Bone marrow (tissue), 2 donors: ENCODE results near the gene OTOS.

ENCODE experiments used
- DNase-seq, 2 donors: peaks; one replicate each; lab custom pipeline; 2025; lab: John Stamatoyannopoulos, UW

The OTOS gene

GRCh38 chr2:240167588-240167880 lies 27.1 kb upstream of the OTOS start:
- DNase-seq, result no peak

DNA sequence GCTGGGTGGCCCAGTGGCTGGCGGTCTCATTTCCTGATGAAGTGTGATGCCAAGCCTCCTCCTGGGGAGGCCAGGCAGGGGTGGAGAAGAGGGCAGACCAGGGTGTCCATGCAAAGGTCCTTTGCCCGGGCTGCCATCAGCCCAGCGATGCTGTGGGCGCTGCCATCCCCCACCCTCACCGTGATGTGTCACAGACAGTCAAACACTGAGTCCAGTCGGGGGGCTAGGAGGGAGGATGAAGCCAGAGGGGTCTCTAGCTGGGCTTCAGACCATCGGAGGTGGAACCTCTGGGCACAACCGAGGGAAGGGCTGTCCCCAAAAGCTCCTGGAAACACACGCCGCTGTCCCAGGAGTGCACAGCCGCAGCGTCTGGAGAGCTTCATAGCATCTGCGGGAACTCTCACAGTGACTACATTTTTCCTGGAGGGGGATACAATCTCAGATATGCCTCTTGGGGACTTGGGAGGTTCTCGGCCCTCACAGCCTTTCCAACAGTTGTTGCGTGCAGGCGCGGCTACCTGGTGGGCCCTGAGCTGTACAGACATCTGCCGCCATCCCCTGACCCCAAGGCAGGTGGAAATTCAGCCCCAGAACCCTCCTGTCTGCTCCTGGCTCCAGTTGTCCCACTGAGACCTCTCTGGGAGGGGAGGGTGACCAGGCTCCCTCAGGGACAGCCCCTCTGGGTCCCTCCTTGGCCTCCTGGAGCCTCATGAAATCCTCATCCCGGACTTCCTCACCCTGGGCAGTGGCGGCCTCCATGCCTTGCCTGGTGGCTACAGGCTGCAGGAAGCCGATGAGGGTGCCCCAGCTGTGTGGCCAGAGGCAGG lies 26.5 kb upstream of the OTOS start:
- DNase-seq, result no peak

GRCh38 chr2:240166191-240166590 lies 25.7 kb upstream of the OTOS start:
- DNase-seq, result no peak

DNA sequence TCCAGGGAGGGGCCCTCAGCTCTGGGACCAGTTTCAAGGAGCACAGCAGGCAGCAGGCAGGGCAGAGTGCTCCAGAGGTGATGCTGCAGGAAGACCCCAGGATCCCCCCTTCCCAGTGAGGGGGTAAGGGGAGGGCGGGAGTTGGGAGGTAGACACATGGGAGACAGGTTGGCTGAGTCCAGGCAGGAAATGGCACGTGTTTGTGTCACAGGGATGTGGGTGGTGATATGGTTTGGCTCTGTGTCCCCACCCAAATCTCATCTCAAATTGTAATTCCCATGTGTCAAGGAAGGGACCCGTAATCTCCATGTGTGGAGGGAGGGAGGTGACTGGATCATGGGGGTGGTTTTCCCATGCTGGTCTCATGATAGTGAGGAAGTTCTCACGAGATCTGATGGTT lies 25.2 kb upstream of the OTOS start:
- DNase-seq, result no peak

- no peak for DNase-seq
Measured at GRCh38 chr2:240165034-240165433, 24.6 kb upstream of the OTOS start.

DNA sequence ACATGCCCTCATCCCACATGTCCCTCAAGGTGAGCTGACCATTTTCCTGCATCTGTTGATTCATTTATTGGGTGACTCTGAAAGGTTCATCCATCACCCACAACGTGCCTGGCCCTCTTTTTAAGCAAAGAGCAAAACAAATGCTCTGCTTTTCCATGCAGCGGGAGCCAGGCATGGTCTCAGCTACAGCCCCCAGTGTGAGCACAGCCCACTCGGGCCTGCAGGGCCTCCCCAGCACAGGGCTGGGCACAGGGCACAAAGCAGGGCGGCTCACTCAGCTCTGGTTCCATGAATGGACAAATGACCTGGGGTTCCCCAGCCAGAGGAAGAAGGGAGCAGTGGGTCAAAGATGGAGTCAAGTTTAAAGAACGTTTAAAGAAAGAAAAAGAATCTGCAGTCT lies 24.1 kb upstream of the OTOS start:
- no peak for DNase-seq

DNA sequence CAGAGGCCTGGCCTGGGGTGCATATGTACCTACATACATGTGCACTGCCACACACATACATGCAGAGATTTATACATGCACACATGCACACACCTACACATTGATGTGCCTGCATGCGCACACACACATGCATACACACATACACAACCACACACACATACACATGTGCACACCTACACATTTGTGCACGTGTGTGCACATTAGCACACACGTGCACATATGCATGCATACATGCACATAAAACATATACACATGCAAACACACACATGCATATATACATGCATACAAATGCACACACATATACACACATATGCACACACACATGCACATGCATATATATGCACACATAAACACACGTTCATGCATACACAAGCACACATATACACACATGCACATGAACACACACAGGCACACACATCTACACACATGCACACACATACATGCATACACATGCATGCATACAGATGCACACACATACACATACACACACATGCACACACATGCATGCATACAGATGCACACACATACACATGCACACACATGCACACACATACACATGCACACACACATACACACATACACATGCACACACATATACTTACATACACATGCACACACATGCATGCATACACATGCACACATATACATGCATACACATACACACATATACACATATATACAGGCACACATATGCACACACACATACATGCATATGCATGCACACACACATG lies 23.6 kb upstream of the OTOS start:
- no peak for DNase-seq

- no peak for DNase-seq
Measured at GRCh38 chr2:240162939-240163714, 22.7 kb upstream of the OTOS start.

DNA sequence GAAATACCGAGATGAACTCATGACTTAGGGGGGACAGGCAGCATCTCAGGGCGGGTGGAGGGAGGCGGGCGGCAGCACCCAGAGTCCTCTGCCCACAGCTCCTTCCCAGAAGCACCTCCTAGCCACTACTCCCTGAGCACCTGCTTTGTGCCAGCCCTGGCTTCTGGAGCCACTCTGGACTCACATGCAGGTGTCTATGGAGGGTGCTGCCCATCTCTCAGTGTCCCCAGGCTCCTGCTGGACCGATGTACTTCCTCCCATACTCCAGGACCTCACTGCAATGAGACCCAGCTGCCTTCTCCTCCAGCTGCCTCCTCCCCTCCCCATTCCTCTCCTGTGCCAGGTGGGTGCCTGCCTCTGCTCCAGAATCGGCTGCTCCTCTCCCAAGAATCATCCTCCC lies 22.1 kb upstream of the OTOS start:
- DNase-seq, result no peak

DNA sequence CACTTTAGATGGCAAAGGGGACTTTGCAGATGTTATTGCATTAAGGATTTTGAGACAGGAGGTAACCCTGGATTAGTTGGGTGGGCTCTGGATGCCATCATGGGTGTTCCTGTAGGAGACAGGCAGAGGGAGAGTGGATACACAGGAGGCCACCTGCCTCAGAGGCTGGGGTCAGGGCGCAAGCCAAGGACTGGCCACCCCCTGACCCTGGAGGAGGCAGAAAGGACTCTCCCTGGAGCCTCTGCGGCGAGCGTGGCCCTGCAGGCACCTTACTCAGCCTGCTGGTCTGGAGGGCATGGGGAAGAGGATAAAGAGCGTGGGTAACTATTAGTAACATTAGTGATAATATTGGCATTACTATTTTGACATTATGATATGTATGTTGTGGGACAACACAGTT lies 21.6 kb upstream of the OTOS start:
- no peak for DNase-seq

DNA sequence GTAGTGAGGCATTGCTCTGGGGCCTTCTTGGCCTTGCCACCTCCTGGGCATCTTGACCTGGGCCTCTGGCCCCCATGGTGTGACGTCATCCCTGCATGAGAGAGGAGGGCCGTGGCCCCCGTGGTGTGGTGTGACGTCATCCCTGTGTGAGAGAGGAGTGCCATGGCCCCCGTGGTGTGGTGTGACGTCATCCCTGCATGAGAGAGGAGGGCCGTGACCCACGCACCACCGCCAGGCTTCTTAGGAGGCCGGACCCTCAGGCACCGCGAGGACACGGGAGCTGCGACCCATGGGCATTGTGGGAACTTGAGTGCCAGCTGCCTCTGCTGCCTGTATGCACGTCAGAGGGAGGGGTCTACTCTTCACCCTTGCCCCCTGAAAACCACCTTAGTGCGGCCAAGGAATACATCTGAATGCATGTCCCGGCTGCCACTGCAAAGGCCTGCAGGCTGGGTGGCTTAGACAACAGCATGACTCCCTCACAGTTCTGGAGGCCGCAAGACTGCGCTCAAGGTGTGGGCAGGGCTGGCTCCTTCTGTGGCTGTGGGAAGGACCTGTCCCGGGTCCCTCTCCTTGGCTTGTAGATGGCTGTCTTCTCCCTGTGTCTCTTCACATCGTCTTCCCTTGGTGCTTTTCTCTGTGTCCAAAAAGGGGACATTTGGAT lies 20.8 kb upstream of the OTOS start:
- DNase-seq, result no peak

DNA sequence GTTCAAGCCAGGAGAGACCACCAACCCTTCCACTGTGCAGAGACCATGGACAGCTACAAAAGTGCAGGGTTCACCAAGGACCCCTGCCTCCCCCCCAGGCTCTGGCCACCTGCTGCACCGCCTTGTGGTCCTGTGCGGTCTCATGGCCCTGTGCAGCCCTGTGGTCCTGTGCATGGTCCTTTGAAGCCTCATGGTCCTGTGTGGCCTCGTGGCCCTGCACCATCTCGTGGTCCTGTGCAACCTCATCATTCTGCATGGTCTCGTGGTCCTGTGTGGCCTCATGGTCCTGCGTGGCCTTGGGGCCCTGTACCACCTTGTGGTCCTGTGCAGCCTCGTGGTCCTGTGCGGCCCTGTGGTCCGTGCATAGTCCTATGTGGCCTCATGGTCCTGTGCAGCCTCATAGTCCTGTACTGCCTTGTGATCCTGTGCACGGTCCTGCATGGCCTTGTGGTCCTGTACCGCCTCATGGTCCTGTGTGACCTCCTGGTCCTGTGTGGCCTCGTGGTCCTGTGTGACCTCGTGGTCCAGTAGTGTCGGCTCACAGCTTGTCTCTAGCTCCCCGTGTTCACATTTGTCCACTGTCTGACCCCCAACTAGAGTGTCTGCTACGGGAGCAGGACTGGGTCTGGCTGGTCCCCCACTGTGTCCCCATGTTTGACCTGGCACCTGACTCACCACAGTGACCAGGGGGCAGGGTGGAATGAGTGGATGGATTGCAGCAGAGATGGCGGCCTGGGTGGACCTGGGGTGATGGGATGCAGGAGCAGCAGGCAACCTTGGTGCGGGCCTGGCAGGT lies 20.0 kb upstream of the OTOS start:
- DNase-seq, result no peak

DNA sequence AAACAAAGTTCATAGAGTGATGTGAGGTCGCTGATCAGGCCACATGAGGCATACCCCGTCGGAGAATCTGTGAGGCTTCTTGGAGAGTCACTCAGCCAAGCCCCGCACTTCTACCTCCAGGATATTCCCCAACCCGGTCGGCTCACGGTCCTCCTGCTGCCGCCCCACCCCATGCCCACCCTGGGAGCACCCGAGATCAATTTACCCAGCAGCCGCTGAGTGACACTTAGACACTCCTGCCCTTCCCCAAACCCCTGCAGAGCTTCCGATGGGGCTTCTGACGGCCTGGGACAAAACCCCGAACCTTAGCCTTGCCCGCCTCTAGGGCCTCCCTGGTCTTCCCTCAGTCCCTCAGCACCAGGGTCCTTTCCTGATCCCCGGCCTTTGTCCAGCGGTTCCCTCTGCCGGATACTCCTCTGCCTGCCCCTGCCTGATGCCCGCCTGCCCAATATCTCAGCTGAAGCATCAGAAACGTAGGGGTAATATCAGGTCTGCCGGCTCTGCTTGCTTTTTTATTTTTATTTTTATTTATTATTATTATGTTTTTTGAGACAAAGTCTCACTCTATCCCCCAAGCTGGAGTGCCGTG lies 18.9 kb upstream of the OTOS start:
- no peak for DNase-seq

DNA sequence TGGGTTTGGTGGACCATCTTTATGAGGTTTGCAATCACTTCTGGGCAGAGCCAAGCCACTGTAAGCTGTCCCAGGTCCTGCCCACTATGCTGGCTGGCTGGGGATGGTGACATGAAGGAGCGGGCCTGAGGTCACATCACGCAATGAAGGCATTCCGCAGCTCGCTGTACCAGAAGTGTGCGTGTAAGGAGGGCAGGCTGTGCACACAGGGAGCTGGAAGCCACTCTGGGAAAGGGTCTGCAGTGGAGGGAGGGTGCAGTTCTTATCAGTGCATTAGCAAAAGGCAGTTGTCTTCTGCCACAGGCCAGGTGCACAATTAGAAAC lies 16.7 kb upstream of the OTOS start:
- no peak for DNase-seq

- no peak for DNase-seq
Measured at GRCh38 chr2:240156435-240157146, 16.1 kb upstream of the OTOS start.

DNA sequence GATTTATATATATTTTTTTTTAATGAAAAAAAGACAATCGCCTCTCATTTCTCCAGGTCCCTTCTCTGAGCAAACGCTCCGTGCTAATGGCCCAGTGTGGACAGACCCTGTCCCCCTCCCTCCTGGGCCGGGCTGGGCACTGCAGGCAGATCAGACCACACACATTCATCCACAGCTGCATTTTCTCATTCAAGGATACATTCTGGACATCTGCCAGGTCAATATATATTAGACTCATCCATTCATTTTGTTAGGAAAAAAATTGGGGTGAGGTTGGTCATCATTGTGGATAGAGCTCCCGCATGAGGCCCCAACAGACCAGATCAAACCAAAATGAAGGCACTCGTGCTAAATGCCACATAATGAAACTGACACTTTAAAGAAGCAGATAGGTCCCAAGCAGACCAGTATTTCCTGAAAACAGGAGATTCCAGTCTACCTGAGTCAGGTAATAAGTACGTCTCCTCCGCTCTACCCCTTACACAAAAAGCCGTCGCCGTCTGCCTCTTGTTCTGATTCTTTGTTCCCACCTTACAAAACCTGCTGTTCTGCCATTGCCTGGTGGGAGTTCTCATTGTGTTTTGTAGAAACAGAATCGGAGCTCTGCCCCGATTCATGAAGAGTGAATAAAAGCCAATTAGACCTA lies 15.4 kb upstream of the OTOS start:
- DNase-seq, result no peak

DNA sequence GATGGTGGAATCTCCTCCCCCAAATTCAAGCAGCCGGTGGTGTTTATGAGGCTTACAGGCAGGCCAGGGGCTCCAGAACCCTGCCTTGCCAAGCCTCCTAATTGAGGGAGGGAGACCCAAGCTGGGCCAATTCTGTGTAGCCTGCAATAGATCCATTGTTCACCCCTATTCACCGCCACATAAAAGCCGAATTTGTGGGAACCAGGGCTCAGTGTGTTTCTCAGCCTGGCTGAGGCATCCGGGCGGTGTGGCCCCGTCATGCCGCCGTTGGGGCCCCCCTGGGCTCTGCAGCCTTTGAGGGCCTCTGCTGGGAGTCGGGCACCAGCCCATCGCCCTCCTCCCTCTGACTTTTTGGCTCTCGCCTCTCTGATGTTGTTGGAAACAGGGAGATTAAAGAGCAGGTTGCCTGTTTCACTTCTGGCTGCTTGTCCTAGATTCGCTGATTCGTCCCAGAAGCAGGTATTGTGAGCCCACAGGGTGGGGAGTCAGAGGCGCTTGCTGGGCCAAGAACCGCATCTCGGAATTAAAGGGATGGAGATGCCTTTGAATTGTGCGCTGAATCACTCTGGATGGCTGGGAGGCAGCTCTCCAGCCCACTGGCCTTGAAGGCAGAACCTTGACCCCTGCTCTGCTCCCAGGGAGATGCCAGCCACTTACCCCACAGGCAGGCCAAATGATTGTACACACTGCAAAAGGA lies 14.7 kb upstream of the OTOS start:
- DNase-seq, result no peak

GRCh38 chr2:240154606-240155005 lies 14.1 kb upstream of the OTOS start:
- DNase-seq, result no peak

DNA sequence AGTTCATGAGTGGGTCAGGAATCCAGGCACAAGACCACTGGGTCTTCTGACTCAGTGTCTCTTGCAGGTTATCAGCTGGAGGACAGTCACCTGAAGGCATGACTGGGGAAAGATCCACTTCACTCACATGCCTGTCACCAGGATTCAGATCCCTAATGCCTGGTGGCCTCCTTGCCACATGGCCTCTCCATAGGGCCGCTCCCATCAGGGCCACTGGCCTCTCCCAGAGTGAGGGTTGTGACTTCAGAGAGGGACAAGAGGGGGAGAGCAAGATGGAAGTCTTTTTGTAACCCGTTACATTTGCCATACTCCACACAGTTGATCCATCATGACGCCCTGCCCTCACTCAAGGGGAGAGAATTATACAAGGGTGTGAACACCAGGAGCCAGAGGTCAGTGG lies 13.0 kb upstream of the OTOS start:
- no peak for DNase-seq
